ENCODE results near the gene AICDA.
"Not testable (repeated sequence)": the region's sequence is repeated elsewhere in the genome, so short reads cannot be mapped to it uniquely, and the experiment has no call there.

Gene AICDA

DNA sequence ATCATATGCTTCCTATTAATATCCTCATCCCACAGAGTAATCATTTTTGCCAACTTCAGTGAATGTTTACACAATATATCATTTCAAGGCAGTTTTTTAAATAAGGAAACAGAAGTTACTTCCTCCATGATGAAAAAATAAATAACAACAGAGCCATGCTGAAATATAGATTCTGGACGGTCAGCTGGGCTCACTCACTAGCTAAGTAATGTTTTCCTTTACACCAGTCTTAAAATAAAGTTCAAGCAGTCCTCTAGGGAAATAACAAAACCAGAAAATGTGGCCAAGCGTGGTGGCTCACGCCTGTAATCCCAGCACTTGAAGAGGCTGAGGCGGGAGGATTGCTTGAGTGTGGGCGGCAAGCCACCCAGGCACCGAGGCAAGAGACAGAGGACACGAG lies 28.7 kb downstream of the AICDA start:
- TF ChIP-seq, protein P1, sequence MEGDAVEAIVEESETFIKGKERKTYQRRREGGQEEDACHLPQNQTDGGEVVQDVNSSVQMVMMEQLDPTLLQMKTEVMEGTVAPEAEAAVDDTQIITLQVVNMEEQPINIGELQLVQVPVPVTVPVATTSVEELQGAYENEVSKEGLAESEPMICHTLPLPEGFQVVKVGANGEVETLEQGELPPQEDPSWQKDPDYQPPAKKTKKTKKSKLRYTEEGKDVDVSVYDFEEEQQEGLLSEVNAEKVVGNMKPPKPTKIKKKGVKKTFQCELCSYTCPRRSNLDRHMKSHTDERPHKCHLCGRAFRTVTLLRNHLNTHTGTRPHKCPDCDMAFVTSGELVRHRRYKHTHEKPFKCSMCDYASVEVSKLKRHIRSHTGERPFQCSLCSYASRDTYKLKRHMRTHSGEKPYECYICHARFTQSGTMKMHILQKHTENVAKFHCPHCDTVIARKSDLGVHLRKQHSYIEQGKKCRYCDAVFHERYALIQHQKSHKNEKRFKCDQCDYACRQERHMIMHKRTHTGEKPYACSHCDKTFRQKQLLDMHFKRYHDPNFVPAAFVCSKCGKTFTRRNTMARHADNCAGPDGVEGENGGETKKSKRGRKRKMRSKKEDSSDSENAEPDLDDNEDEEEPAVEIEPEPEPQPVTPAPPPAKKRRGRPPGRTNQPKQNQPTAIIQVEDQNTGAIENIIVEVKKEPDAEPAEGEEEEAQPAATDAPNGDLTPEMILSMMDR (IDR thresholded peaks at IDR 0.05; ENCODE audit: low read depth, low read length, missing control alignments) = no peak
- DNase-seq (ENCODE audit: low read depth) = no peak
- in situ Hi-C loops (cut with HindIII; ENCODE audit: low sequenced_read_pairs) = no loop called here
- no peak overlapping the region for H3K4me3 ChIP-seq (ENCODE audit: low read depth, low read length)

DNA sequence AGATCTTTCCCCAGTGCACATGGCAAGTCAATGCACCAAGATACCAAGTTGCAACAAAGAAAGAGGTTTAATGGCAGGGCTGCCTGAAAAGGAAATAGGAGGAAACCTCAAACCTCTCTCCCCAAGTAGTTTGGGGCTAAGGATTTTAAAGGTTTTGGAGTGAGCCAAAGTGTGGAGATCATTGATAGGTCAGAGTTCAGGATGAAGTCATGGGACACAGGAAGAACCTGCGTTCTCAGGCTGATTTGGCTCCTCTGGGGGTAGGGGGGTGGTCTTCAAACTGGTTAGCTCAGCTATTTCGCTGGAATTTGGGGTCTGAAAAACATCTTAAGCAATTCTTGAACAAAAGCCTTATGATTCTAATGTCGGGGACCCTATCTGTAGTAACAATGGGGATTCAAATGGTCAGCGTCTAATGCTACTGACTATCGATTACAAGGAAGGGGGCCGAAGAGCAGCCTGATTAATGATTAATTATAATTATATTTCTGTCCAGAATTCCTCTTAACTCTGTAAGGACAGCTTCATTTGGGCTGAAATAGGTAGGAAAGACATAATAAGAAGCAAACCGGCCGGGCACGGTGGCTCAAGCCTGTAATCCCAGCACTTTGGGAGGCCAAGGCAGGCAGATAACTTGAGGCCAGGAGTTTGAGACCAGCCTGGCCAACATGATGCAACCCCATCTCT lies 31.4 kb downstream of the AICDA start:
- no peak for DNase-seq (ENCODE audit: low read depth)
- TF ChIP-seq, protein P1 (IDR thresholded peaks at IDR 0.05; ENCODE audit: low read depth, low read length, missing control alignments) = no peak
- H3K4me3 ChIP-seq (ENCODE audit: low read depth, low read length) = no peak overlapping the region
- in situ Hi-C loops (cut with HindIII; ENCODE audit: low sequenced_read_pairs) = no loop called here

DNA sequence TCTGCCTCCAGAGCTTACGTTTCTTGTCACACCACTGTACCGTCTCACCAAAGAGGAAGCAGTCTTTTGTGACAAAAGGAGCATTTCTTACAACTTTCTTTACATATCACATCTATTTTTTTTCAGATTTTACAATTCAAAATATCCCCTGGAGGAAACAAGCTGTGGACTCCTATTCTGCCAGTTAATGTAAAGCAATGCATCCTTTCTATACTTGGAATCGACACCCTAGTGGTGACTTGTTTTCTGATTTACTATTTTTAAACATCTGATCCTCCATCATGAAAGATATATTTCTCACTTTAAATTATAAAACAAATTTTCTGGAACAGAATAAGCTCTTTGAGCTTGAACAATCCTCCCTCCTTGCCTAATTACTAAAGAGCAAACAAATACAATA lies 34.8 kb downstream of the AICDA start:
- H3K4me3 ChIP-seq (ENCODE audit: low read depth, low read length) = no peak overlapping the region
- in situ Hi-C loops (cut with HindIII; ENCODE audit: low sequenced_read_pairs) = no loop called here
- TF ChIP-seq, protein P1 (IDR thresholded peaks at IDR 0.05; ENCODE audit: low read depth, low read length, missing control alignments) = no peak
- no peak for DNase-seq (ENCODE audit: low read depth)

DNA sequence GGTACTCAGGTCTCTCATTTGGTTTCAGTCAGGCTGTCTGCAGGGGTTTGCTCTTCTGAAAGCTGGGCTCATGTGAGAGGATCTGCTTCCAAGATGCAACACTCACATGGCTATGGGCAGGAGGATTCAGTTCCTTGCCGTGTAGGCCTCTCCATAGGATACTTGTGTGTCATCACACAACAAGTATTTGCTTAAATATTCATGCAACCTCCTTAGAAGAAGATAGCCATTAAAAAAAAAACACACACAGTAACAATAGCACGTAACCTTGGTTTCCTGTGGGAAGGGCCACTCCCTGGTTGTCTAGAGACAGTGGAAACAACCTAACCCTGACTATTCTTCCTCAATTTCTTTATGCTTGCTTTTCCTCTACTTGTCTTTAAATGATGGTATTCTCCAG lies 40.2 kb downstream of the AICDA start:
- TF ChIP-seq, protein P1 (IDR thresholded peaks at IDR 0.05; ENCODE audit: low read depth, low read length, missing control alignments) = no peak
- no peak for DNase-seq (ENCODE audit: low read depth)
- no peak overlapping the region for H3K4me3 ChIP-seq (ENCODE audit: low read depth, low read length)
- in situ Hi-C loops (cut with HindIII; ENCODE audit: low sequenced_read_pairs) = no loop called here

DNA sequence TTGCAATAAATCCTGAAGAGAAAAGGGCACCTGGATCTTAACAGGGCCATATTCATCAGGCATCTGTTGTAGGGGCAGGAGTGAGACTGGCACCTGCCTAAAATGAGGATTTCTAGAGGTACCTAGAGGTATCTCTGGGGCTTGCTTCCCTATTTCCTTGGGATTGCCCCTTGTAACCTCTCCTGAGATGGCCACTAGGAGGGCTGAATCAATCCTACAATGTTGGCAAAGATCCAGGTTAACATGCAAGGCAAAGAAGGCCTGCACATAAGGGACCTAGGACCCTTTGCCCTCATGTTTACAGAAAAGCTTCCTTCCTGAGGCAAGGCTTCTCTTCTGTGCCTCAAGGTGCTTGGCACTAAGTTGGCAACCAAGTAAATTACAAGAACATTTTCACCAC lies 46.1 kb downstream of the AICDA start:
- in situ Hi-C loops (cut with HindIII; ENCODE audit: low sequenced_read_pairs) = no loop called here
- H3K4me3 ChIP-seq (ENCODE audit: low read depth, low read length) = no peak overlapping the region
- TF ChIP-seq, protein P1 (IDR thresholded peaks at IDR 0.05; ENCODE audit: low read depth, low read length, missing control alignments) = no peak
- DNase-seq (ENCODE audit: low read depth) = no peak

DNA sequence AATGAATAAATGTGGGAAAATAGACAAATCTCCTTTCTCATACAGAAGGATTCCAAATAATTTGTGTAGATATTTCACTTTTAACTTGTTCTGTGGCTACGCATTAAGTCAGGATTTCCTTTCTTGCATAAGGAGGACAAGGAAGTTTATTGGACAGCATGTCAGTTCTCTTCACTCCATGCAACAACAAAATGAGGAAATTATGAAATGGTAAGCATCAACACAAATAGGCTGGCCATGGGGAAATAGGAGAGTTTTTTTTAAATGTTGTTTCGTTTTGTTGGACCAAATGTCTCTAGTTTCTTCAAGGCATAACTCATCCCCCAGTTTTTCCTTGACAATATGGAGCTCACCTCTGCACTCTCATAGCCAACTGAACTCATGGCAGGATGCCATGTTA lies 46.6 kb downstream of the AICDA start:
- H3K4me3 ChIP-seq (ENCODE audit: low read depth, low read length); in situ Hi-C loops (cut with HindIII; ENCODE audit: low sequenced_read_pairs); DNase-seq (ENCODE audit: low read depth): not testable (repeated sequence)

DNA sequence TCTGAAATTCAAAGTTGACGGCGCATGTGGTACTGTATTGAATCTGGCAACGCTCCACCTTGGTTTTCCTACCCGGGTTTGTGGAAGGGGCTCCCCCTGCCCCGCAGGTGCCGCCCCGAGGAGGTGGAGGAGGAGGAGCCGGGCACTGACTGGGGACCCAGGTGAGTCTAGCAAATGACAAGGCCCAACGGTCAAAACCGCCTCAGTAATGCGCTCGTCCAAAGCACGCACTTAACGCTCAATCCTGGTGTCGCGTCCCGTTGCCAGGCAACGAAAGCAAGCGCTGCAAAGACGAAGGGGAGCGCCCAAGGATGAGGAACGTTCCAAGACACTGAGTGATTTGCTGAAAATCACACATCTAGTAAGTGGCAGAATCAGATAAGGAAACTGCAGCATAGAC lies 48.0 kb downstream of the AICDA start:
- TF ChIP-seq, protein P1 (IDR thresholded peaks at IDR 0.05; ENCODE audit: low read depth, low read length, missing control alignments) = no peak
- no peak for DNase-seq (ENCODE audit: low read depth)
- in situ Hi-C loops (cut with HindIII; ENCODE audit: low sequenced_read_pairs) = no loop called here
- H3K4me3 ChIP-seq (ENCODE audit: low read depth, low read length) = no peak overlapping the region
